GM21825 (cell line): ENCODE data around the gene FKBP5.
"Not testable (repeated sequence)": the region's sequence is repeated elsewhere in the genome, so short reads cannot be mapped to it uniquely, and the experiment has no call there.

Experiments used
- ATAC-seq: cut with Tn5 transposase; IDR thresholded peaks from one replicate; pipeline ENCODE4 v1.9.1; 2021; ENCODE audit warnings: mild to moderate bottlenecking, moderate library complexity; ENCODE audit not compliant: unreplicated experiment

The FKBP5 gene

GRCh38 chr6:35622283-35622682, 66.4 kb downstream of the FKBP5 start:
- no peak for ATAC-seq

DNA sequence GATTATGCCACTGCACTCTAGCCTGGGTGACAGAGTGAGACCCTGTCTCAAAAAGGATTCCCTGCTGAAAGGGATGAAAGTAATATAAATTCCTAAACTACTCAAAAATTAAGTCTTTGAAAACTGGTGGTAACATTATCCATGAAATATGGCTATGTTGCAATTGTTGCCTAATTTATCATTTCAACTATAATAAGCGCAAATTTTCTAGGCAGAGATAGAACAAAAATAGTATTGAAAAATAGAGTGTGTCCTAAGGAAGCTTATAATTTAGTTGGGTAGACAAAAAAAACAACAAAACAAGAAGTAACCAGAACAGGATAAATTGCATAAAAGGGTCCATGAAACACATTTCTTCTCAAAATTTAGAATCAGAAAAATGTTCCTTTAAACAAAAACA, 68.0 kb downstream of the FKBP5 start:
- no peak for ATAC-seq

GRCh38 chr6:35613762-35614161, 75.0 kb downstream of the FKBP5 start:
- no peak for ATAC-seq

DNA sequence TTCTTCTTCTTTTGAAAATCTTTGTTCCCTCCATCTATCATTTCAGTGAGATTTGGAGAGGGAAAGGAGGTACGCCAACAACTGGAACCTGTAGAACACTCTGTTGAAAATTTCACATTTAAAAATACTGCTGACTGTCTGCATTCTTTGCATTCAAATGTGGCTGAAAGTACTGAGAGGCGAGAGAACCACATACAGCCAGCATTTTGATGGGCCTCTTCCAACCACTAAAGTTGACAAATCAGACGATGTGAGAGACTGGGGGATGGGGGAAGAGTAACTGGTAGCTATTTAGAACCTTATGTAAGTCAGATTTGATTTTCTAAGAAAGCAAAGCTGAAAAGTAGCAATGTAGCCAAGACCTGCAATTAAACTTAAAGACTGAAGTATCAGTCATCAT, 77.5 kb downstream of the FKBP5 start:
- no peak for ATAC-seq

DNA sequence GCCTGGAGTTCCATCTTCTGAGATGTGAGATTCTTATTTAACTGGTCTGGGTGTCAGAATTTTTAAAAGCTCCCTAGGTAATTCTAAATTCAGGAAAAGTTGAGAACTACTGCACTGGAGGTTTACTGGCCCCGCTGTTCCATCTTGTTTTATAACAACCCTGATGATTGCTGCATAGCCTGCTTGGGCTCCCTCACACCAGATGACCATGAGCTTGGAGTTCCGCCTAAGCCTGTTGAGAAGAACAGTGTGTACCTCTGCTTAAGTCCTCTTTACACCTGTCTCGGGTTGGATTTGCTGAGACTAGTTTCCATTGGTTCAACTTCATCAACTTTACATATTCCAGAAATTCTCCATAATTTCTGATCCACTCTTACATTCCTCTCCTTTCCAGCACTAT, 77.9 kb downstream of the FKBP5 start:
- no peak for ATAC-seq

- no peak for ATAC-seq
Measured at GRCh38 chr6:35609588-35609987, 79.1 kb downstream of the FKBP5 start.

GRCh38 chr6:35607517-35608233, 81.0 kb downstream of the FKBP5 start:
- no peak for ATAC-seq

GRCh38 chr6:35605600-35605999, 83.1 kb downstream of the FKBP5 start:
- ATAC-seq = no peak

- ATAC-seq = no peak
Measured at GRCh38 chr6:35603326-35604202, 85.2 kb downstream of the FKBP5 start.

GRCh38 chr6:35602133-35602946, 86.4 kb downstream of the FKBP5 start:
- no peak for ATAC-seq

- no peak for ATAC-seq
Measured at GRCh38 chr6:35601331-35602132, 87.2 kb downstream of the FKBP5 start.

DNA sequence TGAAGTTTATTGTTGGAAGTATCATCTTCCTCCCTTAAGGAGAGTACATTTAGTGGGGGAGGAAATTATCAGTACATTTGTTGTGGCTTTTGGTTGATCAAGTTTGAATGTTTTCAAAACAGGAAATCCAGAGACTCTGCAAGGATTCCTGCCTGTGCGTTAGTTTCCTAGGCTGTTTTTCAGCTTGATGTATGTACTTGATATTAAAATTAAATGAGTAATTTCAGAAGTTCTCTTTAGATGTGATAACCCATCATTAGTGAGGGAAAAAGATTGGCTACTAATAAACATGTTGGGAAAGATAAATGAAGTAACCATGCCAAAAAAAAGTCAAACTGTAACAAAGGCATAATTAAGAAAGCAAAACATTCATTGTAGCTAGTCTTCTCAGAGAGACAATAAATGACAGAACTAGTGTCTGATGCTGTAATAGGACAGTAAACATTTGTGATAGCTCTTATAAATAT, 88.0 kb downstream of the FKBP5 start:
- ATAC-seq = no peak

DNA sequence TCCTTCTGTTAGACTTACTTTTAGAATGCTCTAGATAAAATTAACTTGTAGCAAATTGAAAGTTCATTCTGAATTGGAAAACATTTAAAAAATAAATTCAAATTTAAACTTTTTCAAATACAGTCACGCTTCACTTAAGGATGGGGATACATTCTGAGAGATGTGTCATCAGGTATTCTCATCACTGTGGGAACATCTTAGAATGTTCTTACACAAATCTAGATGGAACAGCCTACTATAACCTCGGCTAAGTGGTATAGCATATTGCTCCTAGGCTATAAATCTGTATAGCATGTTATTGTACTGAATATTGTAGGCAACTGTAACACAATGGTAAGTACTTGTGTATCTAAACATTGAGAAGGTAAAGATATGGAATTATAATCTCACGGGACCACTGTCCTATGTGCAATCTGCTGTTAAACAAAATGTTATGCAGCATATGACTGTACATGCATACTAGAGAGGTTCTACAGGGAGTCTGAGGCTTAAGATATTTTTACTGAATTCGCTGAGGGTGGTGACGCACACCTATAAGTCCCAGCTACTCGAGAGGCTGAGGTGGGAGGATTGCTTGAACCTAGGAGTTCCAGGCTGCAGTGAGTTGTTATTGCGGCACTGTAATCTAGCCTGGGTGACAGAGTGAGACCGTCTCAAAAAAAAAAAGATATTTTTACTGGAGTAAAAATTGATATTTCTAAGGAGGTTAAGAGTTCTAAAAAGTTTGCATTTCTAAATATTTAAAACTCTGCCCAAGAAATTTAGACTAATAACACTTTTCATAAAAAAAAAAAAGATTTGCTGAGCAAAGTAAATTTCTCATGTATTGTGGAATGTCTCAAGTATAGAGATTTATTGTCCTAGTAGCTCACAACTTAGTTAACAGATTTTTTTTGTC, 88.7 kb downstream of the FKBP5 start:
- ATAC-seq = no peak

DNA sequence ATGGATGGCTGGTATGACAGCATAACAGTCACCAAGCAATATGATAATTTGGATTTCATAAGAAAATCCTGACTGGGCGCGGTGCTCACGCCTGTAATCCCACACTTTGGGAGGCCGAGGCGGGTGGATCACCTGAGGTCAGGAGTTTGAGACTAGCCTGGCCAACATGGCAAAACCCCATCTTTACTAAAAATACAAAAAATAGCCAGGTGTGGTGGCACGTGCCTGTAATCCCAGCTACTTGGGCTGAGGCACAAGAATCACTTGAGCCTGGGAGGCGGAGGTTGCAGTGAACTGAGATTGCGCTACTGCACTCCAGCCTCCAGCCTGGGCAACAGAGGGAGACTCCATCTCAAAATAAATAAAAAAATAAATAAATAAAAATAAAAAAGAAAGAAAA, 90.1 kb downstream of the FKBP5 start:
- not testable (repeated sequence) for ATAC-seq

- no peak for ATAC-seq
Measured at GRCh38 chr6:35596448-35597442, 92.0 kb downstream of the FKBP5 start.

DNA sequence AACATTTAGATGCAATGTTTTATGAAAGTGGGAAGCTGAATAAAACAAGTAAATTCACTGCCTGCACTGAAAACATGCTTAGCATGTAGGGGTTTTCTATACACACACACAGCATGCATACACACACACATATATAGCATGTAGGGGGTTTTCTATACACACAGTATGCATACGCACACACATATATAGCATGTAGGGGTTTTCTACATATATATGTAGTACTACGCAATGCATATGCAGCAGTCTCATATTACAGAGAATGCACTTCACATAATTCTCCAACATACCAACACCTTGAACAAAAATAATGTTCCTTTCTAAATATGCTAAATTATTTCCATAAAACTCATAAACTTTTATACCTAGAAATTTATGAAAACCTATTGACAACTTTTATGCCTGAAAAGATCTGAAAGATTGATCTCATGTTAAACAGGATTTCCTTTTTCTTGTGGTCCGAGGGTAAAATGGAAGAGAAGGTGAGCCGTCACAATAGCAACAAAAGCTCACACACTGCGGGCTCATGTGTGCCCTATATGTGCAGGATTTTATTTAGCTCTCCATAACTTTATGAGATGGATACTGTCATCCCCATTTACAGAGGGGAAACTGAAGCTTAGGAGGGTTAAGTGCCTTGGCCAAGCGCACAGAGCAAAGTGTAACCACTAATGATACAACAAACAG, 94.1 kb downstream of the FKBP5 start:
- no peak for ATAC-seq

GRCh38 chr6:35592178-35592577, 96.5 kb downstream of the FKBP5 start:
- ATAC-seq = no peak

DNA sequence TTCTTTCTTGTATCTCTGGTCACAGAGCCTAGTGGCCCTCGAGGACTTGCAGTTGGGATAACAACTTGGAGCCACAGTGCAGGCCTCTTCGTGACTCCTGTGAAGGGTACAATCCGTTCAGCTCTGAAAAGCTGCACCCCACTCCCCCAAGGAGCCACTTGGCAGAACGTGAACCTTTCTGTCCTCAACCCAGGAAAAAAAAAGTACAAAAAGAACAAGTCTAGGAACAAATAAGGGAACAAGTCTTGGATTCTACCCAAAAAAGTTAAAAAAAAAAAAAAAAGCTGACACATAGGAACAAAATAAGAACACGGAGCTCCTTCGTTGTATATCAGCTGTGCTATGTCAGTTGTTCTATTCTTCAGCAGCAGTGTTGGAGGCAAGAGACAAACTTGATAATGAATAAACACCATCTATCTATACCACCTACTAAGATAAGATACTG, 98.1 kb downstream of the FKBP5 start:
- no peak for ATAC-seq
